SU-DHL-6 (cell line): ENCODE results near the gene GNAO1.

ENCODE experiments used
- H2AFZ ChIP-seq: fragments of 200-600 bp; sonication (generic); 2 replicates; pipeline ENCODE4 v1.6.1; 2014; ENCODE audit warnings: low read depth, mild to moderate bottlenecking, moderate library complexity, mixed read lengths, antibody characterized with exemption, low read length; ENCODE audit not compliant: severe bottlenecking
- H3F3A ChIP-seq: fragments of 200-600 bp; shearing (Covaris generic); 2 replicates; pipeline ENCODE4 v1.6.0; 2016; ENCODE audit warnings: antibody characterized with exemption, mild to moderate bottlenecking; ENCODE audit not compliant: insufficient read depth
- H3K27ac ChIP-seq: fragments of 200-600 bp; sonication (generic); 2 replicates; pipeline ENCODE4 v1.5.1; 2016; ENCODE audit warnings: low read depth, mild to moderate bottlenecking, low read length, moderate library complexity, mixed read lengths
- H3K27me3 ChIP-seq: fragments of 200-600 bp; sonication (generic), shearing (Covaris generic); 2 replicates; pipeline ENCODE4 v1.6.0; 2014; ENCODE audit warnings: mild to moderate bottlenecking, low read length
- H3K36me3 ChIP-seq: fragments of 200-600 bp; sonication (generic); 2 replicates; pipeline ENCODE4 v1.6.1; 2014; ENCODE audit warnings: mild to moderate bottlenecking, low read length, mixed read lengths
- H3K4me2 ChIP-seq: fragments of 300-600, 200-600 bp; shearing (Covaris generic), sonication (generic); 2 replicates; pipeline ENCODE4 v1.6.0; 2014; ENCODE audit warnings: low read length, low read depth, mild to moderate bottlenecking; ENCODE audit not compliant: poor library complexity, severe bottlenecking
- H3K4me3 ChIP-seq: fragments of 200-600 bp; sonication (generic); 2 replicates; pipeline ENCODE4 v1.5.1; 2014; ENCODE audit warnings: antibody characterized with exemption, low read length, mild to moderate bottlenecking, mixed read lengths; ENCODE audit not compliant: insufficient read depth, poor library complexity, severe bottlenecking
- H3K79me2 ChIP-seq: fragments of 200-600 bp; sonication (generic); 2 replicates; pipeline ENCODE4 v1.6.1; 2014; ENCODE audit warnings: mild to moderate bottlenecking, low read length, moderate library complexity; ENCODE audit not compliant: insufficient read depth
- H3K9ac ChIP-seq: fragments of 200-600 bp; sonication (generic); 2 replicates; pipeline ENCODE4 v1.7.0; 2014; ENCODE audit warnings: mild to moderate bottlenecking, low read length
- H3K9me2 ChIP-seq: fragments of 200-600 bp; sonication (generic); replicated peaks from 2 replicates; pipeline ENCODE4 v1.6.1; 2014; ENCODE audit warnings: low read length; ENCODE audit not compliant: insufficient read depth
- H3K9me3 ChIP-seq: fragments of 200-600 bp; sonication (generic); 2 replicates; pipeline ENCODE4 v1.6.1; 2014; ENCODE audit warnings: low read length, mixed read lengths; ENCODE audit not compliant: insufficient read depth
- H4K20me1 ChIP-seq: fragments of 200-600 bp; sonication (generic); 2 replicates; pipeline ENCODE4 v1.6.1; 2014; ENCODE audit warnings: low read depth, mild to moderate bottlenecking, antibody characterized with exemption, low read length, moderate library complexity, mixed read lengths
- CTCF ChIP-seq: fragments of 200-600 bp; sonication (generic); IDR thresholded peaks from one replicate; pipeline ENCODE4 v1.5.1; 2017; ENCODE audit warnings: antibody characterized with exemption, mild to moderate bottlenecking, low read length, moderate library complexity; ENCODE audit not compliant: insufficient read depth, poor library complexity, severe bottlenecking
- EZH2phosphoT487 ChIP-seq: fragments of 200-600 bp; sonication (generic), shearing (Covaris generic); conservative IDR thresholded peaks from 2 replicates; pipeline ENCODE4 v1.6.1; 2018; ENCODE audit warnings: mild to moderate bottlenecking, antibody characterized with exemption, low read length, moderate library complexity, mixed read lengths

Gene GNAO1

GRCh38 chr16:56257239-56257638 lies 66.0 kb downstream of the GNAO1 start:
- Histone ChIP-seq H3K4me3 (no peak overlapping the region), H3K9ac (no peak overlapping the region), H3K9me2 (no peaks in the 10 kb centered on the region), H3K36me3 (no peaks in the 10 kb centered on the region), H4K20me1 (no peaks in the 10 kb centered on the region), H3K4me2 (no peak overlapping the region), H3K9me3 (no peaks in the 10 kb centered on the region), H3K79me2 (no peaks in the 10 kb centered on the region), H3K27ac (no peak overlapping the region), H2AFZ (no peak overlapping the region), H3K27me3 (no peaks in the 10 kb centered on the region; the same call in 1 of the 2 replicates), H3F3A (no peaks in the 10 kb centered on the region)
- no peak for TF ChIP-seq CTCF

- Histone ChIP-seq H4K20me1 (no peaks in the 10 kb centered on the region), H3K9ac (no peak overlapping the region), H2AFZ (no peak overlapping the region), H3K36me3 (no peaks in the 10 kb centered on the region), H3K79me2 (no peaks in the 10 kb centered on the region), H3K27ac (no peak overlapping the region), H3K4me2 (no peak overlapping the region), H3F3A (no peaks in the 10 kb centered on the region), H3K9me3 (no peaks in the 10 kb centered on the region), H3K4me3 (no peak overlapping the region), H3K27me3 (no peaks in the 10 kb centered on the region; the same call in 1 of the 2 replicates), H3K9me2 (no peaks in the 10 kb centered on the region)
- TF ChIP-seq EZH2phosphoT487 (no peak), CTCF (no peak)
Measured at GRCh38 chr16:56257666-56258342, 66.5 kb downstream of the GNAO1 start.

- no peaks in the 10 kb centered on the region; the same call in 1 of the 2 replicates for H3K27me3 ChIP-seq
- no peak overlapping the region for H3K4me2 ChIP-seq
Measured at GRCh38 chr16:56258508-56259424, 67.5 kb downstream of the GNAO1 start.

More at GRCh38 chr16:56258508-56259424, 67.5 kb downstream of the GNAO1 start:
- H3K9me2 ChIP-seq, result no peaks in the 10 kb centered on the region
- no peaks in the 10 kb centered on the region for H3F3A ChIP-seq
- H3K9me3 ChIP-seq, result no peaks in the 10 kb centered on the region
- H4K20me1 ChIP-seq, result no peaks in the 10 kb centered on the region
- TF ChIP-seq EZH2phosphoT487, result no peak
- TF ChIP-seq CTCF, result no peak
- no peak overlapping the region for H2AFZ ChIP-seq
- no peak overlapping the region for H3K27ac ChIP-seq
- no peaks in the 10 kb centered on the region for H3K36me3 ChIP-seq
- H3K4me3 ChIP-seq, result no peak overlapping the region
- no peaks in the 10 kb centered on the region for H3K79me2 ChIP-seq
- H3K9ac ChIP-seq, result no peak overlapping the region
